NCI-H2029 treated with DMSO at 0.1 percent for 48 hours (cell line): ENCODE measurements around the gene DGKB.

Source experiments
- DNase-seq: peaks from one replicate; lab custom pipeline; 2025; lab: John Stamatoyannopoulos, UW

The DGKB gene

DNA sequence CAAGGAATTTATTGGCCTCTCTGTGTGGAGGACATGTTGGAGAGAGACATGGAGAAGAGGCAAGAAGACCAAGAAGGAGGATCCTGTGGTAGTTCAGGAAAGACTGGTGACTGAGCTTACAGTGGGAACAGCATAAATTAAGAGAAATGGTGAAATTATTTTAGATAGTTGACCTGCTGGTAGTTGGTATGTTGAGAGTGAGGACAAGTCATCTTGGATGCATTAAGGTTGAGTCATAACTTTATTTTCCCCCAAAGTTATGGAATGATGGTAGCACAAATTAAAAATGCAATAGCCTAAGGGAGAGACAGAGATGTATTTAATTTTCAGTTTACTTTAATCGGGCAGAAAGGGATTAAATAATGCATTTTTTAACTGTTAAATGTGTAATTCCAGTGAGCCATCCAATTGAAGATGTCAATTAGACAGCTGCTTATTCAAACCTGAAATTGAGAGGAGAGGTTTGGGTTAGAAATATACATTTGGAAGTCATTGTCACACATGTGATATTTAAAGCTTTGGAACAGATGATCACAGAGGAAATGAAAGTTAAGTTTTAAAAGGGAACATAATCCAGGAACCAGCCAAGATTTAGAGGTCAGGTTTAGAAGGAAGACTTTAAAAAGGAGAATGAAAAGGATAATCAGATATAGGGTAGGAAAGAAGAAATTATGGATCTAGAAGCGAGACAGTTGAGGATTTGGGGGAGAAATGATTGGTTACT, 80.6 kb downstream of the DGKB start:
- no peak for DNase-seq

DNA sequence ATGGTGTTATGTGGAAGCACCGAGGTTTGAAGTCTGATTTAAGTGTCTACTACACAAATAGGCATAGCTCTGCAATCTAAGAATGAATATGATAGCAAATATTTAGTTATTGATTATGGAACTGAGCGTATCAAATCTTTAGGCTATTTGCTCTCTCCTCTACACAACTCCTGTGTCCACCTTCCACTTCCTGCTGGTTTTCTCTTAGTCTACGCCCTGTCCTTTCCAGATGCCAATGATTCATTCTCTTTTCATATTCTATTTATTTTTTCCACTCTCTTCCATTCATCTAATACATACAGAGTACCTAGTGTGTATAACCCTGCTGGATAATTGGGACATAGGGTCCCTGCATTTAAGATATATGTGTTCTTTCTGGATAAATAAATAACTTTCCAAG, 83.7 kb downstream of the DGKB start:
- no peak for DNase-seq

DNA sequence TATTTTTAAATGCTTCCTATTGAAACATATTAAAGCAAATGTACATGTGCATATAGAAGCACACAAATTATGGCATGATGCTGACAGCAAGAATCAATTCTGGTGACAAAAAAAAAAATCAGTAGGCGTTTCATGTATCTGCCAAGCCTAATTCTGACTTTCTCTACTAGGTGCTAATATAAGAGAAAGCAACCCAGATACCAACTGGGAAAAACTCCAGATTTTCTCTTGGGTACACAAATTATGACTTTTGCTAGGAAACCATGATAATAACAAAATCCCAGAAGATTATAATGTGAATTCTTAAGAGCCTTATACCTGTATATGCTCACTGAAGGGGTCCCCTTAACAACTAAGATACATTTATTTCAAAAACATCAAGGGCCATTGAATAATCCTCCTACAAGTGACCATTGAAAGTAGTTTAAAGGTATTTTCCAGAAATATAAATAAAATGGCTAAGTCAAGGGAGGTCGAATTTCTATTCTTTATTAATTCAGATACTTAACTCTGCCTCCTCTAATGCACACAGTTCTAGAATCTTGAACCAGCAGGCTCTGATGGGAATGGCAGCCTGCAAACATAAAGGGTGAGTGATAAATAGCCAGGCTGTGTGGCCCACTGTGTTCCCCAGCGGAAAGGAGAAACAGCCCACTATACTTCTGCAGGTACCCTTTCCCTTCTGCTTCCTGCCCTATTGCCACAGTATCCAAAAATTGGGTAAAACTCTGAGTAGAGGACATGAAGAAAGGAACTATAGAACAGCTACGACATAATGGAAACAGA, 84.5 kb downstream of the DGKB start:
- DNase-seq, result no peak

DNA sequence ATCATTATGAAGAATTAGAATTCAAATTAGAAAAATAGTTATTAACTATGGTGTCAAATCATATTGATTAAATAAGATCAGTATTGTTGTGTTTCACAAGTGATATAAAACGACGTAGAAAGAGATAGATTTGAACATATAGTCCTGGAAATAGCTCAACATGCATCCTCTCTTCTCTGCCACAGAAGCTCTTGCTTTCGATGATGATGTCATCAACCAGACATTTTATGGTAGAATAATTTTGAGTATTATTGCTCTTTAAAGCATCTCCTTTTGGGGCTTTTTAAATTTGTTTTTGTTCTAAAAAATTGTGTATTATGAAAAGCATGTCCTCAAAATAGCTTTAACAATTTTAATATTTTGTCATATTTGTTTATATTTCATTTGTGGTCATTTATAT, 95.0 kb downstream of the DGKB start:
- no peak for DNase-seq

DNA sequence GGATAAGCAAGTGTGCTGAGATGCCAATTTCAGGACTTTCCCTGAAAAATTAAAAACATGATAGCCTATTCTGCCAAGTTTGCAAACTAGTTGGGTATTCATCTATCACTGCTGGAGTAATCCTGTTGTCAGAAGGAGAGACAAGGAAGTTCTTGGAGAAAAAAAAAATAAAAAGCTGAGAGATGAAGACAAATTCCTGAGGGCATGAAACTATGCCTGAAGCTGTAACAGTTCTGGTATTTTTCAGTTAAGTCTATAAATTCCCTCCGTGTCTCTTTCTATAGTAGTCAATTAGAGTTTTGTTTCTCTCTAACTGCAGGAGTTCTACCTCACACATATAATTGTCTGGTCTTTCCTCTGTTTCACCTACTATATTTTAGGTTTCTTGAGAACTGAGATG, 95.7 kb downstream of the DGKB start:
- no peak for DNase-seq

DNA sequence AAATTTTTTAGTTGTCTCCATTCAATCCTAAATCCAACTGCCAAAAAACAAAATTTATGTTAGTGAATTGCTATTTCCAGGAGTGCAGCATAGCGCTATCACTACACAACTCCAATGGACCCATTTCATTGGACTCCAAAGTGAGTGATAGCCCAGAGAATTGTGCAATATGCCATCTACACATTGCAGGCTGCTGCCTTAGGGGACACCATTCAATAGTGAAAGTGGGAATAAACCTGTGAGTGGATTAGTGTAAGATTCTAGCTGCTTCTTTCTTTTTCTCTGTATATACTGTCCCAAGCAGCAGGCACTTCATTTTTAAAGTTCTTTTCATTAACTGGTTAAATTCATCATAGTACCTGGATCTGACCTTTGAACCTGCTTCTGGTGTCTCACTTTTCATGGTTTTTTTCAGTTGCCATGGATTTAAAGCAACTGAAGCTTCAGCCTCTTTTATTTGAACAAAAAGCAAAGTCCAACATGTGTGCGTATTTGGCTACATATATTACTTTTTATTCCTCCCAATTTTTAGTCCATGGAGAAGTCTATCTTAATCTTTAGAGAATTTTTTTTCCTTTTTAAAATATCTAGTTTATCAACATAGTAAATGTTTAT, 97.3 kb downstream of the DGKB start:
- DNase-seq, result no peak

DNA sequence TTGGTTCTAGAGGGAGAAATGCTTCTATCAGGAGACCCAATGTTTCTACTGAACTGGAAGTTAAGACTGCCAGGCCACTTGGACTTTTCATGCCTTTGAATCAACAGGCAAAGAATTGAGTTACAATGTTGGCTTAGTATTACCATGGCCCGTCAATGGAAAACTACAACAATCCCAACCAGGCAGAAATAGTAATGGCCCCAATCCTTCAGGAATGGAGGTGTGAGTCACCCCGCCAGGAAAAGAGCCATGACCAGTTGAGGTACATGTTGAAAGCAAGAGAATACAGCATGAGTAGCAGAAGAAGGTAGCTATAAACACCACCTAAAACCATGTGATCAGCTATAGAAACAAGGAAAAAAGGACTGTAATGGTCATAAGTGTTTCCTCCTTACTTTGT, 101.9 kb downstream of the DGKB start:
- DNase-seq, result no peak

DNA sequence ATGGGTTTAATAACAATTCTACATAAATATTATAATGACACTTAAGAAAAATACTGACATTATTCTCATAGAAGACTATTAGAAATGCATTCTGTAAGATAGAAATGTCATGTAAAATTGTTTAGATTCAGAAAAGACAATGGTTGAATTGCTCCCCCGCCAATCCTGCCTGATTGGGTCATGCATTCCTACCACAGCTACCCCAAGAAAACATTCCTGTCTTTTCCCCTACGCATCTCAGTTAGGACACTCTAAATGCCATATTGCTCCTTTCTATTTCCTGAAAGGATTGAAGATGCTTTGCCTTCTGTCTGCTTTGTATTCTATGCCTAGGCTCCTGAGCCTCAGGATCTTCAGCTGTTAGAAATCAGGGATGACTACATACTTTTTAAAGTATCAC, 109.4 kb downstream of the DGKB start:
- DNase-seq, result no peak

DNA sequence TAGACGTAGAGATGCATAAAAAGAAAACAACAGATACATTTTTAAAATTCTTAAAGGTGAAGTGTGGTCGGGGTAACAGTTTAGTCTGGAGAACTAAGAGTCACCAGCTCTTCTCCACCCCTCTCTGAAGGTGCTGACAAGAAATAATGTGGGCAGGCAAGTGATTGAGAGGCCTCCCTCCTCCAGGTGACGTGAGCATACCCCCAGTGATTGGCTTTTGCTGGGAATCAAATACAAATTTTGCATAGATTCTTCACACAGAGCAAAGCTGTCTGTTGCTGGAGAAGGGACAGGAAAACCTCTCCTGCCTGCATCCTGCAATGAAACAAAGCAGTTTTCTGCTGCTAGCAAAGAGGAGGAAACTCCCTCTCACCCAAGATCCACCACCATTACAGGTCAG, 115.0 kb downstream of the DGKB start:
- no peak for DNase-seq

DNA sequence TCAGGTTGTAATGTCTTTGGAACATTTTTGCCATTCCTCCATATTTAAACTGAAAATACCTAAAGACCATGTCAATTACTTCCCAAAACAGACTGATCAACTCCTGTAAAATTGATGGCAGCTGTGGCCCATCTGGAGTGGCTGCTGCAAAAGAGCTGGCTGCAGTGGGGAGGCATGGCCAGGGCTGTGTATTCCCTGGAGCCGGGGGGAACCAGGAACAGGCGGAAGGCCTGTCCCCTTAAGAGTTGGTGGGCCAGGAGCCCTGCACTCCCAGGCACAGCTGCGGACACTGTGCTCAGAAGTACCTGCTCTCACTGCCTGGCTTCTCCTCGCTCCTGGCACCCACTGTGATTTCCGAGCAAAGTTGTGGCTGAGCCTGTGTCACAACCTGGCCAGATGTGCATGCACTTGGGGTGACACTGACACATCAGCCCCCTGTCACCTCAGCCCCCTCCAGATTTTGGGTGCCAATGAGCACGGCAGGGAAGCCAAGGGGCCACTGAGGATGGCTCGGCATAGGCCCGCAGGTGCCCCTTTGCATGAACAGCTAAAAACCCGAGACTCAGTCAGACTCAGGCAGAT, 116.1 kb downstream of the DGKB start:
- DNase-seq, result no peak

DNA sequence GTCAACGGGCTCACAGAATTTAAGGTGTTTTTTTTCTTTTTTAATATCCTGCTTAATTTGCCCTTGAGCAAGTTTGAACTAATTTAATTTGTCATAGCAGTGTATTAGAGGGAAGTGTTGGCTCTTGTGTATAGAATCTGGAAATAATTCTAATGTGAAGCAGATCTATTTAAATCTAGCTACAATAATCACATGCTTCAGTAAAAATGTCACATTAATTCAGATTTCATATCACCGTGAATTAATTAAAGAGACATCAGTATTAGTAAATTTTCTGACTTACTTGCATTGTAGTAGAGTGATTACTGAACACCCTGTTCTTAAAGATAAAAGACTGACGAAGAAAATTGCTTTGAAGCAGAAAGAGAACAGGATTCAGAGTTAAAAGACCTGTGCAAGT, 124.7 kb downstream of the DGKB start:
- no peak for DNase-seq

DNA sequence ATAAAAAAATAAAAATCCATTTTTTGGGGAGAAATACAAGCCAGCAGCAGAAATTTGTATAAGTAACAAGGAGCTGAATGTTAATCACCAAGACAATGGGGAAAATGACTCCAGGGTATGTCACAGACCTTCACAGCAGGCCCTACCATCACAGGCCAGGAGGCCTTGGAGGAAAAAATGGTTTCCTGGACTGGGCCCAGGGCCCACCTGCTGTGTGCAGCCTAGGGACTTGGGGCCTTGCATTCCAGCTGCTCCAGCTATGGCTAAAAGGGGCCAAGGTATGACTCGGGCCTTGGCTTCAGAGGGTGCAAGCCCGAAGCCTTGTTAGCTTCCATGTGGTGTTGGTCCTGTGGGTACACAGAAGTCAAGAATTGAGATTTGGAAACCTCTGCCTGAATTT, 126.3 kb downstream of the DGKB start:
- DNase-seq, result no peak

DNA sequence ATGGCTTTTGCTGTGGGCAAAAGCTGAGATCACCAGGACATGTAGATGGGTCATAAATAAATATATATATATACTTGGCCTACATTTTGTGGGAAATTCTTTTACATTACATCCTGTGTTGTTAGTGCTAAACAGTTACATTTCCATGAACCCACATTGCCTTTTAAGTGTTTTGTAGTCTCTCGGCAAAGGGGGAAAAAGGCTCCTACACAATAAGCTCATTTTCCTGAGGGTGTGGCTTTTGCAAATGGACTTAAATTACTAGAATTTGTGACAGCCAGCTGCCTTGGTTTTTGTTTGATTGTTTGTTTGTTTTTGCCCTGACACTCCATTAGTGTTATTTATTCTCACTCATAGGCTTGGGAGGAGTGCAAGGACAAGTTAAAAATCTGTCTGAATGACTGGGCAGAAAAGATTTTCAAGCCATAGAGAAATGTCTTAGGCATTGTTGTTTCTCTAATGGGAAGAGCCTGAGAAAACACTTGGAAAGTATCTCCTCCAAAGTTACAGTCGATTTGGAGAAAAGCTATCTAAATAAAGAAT, 128.8 kb downstream of the DGKB start:
- no peak for DNase-seq

DNA sequence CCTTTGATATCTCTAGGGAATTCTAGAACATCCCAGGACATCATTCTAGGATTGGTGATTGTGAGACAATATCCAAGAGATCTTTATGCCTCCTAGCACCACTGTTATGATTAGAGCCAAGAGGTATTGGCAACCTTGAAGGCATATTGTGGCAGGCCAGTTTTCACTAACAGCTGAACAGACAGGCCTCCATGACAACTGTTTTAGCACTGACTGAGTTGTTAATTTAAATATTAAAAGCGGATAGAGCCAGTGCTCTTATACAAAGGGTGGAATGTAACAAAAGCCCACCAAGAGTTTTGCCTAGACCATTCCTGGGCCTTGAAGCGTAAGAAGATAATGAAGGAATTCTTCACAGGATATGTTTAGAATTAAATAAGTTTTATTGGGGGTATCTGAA, 131.9 kb downstream of the DGKB start:
- no peak for DNase-seq

DNA sequence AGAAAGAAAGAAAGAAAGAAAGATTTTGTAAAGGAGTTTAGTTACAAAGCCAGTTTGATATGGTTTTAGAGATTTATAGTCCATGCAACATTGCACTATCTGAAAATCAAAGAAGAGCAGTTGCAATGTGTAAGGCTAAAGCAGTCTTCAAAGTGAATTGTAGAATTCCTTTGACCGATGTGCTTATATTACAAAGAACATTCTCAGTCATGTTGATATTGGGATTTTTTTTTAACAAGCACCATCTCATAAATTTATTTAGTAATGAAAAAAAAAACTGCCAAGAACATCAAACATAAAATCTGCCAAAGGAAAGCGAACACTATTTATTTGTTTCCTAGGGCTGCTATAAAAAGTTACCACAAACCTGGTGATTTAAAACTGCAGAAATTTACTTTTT, 133.3 kb downstream of the DGKB start:
- DNase-seq, result no peak

DNA sequence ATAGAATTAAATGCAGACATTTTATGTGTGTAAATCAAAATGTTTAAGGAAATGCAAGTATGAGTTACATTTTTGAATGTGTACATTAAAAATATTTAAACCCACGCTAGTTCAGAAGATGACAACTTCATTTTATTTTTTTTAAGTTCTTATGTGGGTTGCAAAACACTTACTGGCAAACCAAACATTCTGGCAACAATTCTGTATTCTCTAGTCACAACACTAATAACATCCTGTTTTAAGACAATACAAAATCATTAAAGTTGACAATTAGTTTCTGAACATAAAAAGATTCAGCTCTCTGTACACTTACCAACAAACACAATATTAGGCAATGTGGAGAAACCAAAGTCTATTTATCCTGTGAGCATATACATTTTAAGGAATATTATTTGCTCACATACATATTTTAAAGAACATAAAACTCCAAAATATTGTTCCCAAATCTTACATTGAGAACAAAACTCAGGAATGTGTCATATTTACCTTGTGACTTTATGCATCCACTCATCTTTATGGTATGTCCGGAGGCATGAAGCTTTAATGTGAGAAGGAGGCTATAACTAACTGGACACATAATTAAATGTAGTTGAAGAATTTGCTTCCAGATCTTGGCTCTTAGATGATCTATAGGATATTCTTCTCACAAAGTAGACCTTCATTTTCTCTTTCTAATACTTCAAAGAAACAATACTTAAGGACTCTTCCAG, 134.7 kb downstream of the DGKB start:
- no peak for DNase-seq

DNA sequence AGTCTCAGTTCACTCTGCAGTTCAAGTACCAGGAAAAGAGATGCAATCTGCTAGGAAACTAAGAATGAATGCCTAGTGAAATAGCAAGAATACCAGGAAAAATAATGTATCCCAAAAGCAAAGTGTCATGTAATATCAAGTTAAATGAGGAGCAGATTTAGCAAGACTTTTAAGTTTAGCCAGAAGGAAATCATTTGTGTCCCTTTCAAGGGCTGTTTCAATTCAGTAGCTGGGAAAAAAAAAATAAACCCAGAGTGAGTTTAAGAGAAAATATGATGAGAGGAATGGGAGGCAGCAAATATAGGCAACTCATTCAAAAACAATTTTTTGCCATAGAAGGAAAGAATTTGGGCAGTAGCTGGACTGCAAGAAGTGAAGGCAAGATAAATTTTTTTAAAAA, 135.8 kb downstream of the DGKB start:
- no peak for DNase-seq

DNA sequence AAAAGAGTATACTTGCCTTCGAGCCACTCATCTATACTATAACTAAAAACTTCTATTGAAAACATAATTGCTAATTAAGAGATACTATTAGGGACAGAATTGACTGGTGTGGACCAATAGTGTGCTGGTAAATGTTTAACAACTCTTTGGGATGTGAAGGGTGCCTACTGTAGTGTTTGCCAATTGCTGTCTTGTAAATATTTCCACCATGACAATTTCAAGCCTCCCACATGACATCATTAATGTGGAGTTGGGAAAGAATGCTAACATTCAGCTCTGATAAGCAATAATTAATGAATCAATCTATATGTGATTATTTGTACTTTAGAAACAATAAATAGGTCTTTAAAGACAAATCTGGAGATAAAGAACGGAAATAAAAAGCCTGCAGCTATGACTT, 136.8 kb downstream of the DGKB start:
- no peak for DNase-seq

DNA sequence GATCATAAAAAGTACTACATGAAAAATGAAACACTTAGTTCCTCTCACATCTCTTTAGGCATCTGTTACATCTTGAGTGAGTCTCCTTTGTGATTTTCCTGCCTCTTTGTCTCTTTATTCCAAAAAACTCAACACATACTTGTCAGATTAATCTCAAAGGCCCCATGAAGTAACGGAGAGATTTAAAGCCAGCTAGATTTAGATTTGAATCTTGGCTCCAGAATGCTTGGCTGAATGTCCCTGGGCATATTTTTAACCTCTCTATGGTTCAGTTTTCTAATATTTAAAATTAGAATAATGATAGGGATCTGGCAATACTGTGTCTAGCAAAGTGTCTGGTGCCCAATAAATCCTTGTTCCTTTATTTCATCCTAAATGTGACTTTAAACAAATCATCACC, 140.0 kb downstream of the DGKB start:
- no peak for DNase-seq

DNA sequence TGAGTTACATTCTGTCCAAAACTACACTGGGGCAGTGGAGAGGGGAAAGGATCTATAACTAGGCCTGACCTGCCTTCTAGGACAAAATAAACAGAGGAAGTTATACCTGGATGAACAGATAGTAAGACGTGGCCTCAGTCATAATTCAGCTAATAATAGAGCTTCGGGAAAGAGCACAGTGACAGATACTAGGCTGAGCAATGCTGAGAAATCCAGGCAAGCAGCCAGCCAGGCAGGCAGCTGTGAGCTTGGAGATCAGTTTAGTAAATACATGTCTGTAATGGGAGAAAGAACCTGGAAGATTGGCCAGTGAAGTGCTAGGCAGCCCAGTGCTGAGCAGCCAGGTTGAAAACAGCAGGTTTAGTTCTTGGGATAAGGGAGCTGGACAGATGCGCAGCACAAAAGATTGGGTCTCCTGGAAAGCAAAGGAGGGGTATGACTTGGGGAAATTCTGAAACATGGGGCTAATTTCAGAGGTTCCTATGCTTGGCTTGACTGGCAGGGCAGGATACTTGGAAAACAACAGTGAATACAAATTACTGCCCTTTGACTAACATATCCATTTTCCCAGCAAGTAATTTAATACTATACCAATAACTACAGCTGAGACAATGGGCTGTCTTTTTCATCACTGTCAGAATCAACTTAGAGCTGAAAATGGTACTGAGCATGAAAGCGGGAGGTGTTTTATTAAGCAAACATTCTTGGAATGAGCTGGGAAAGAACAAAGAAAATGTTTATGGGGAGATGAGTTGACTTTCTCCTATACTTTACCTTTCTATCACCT, 140.8 kb downstream of the DGKB start:
- peak; percentile 97 for DNase-seq
